Right hindlimb (tissue), 1 donor: ENCODE results near the gene NWD2.
"Not testable (repeated sequence)": the region's sequence is repeated elsewhere in the genome, so short reads cannot be mapped to it uniquely, and the experiment has no call there.

Source experiments
- DNase-seq: peaks from one replicate; pipeline ENCODE4 v3.0.0-alpha.2; 2018

The NWD2 gene

GRCh38 chr4:37473807-37474206 is 229.3 kb downstream of the NWD2 start:
- DNase-seq: no peak

- no peak for DNase-seq
Observed at GRCh38 chr4:37475087-37475486, 230.5 kb downstream of the NWD2 start.

- DNase-seq: no peak
Observed at GRCh38 chr4:37475776-37476175, 231.2 kb downstream of the NWD2 start.

GRCh38 chr4:37476256-37476655 is 231.7 kb downstream of the NWD2 start:
- no peak for DNase-seq

- no peak for DNase-seq
Observed at GRCh38 chr4:37476691-37477090, 232.1 kb downstream of the NWD2 start.

- no peak for DNase-seq
Observed at GRCh38 chr4:37477126-37477525, 232.6 kb downstream of the NWD2 start.

GRCh38 chr4:37478151-37478550 is 233.6 kb downstream of the NWD2 start:
- no peak for DNase-seq

- DNase-seq: no peak
Observed at GRCh38 chr4:37480509-37480908, 236.0 kb downstream of the NWD2 start.

GRCh38 chr4:37481547-37482122 is 237.1 kb downstream of the NWD2 start:
- DNase-seq: no peak

GRCh38 chr4:37482236-37482913 is 237.8 kb downstream of the NWD2 start:
- no peak for DNase-seq

- no peak for DNase-seq
Observed at GRCh38 chr4:37483610-37484009, 239.1 kb downstream of the NWD2 start.

GRCh38 chr4:37486166-37486565 is 241.6 kb downstream of the NWD2 start:
- no peak for DNase-seq

- no peak for DNase-seq
Observed at GRCh38 chr4:37487668-37488067, 243.1 kb downstream of the NWD2 start.

- no peak for DNase-seq
Observed at GRCh38 chr4:37489697-37490096, 245.2 kb downstream of the NWD2 start.

GRCh38 chr4:37490391-37491347 is 246.1 kb downstream of the NWD2 start:
- DNase-seq: no peak

GRCh38 chr4:37495353-37495752 is 250.8 kb downstream of the NWD2 start:
- DNase-seq: not testable (repeated sequence)
